Measurements from ENCODE around the gene POTEM.
"Not testable (repeated sequence)": the region's sequence is repeated elsewhere in the genome, so short reads cannot be mapped to it uniquely, and the experiment has no call there.

Gene POTEM

DNA sequence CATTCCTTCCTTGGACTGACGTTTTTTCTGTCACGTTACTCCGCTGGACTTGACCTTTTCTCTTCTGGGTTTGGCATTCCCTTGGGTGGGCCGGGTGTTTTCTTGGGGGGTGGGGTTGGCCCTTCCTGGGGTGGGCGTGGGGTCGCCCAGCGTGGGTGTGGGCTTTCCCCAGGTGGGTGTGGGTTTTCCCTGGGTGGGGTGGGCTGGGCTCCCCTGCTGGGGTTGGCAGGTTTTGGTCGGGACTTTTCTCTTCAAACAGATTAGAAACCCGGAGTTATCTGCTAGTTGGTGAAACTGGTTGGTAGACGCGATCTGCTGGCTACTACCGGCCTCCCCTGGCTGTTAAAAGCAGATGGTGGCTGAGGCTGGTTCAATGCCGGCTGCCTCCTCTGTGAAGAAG, at the start of gene POTEM:
TSS of gene POTEM (plus strand) at position 301 of the 400 bp plus-strand sequence. CDS start at position 353, 52 bp downstream.
- DNase-seq (ENCODE audit: low read depth) = not testable (repeated sequence)

GRCh38 chr14:18918345-18918744, 48.9 kb upstream of the POTEM start:
- DNase-seq (ENCODE audit: low read depth) = not testable (repeated sequence)

- DNase-seq (ENCODE audit: low read depth) = not testable (repeated sequence)
These were observed 47.2 kb upstream of the POTEM start for GRCh38 chr14:18920052-18920451.

DNA sequence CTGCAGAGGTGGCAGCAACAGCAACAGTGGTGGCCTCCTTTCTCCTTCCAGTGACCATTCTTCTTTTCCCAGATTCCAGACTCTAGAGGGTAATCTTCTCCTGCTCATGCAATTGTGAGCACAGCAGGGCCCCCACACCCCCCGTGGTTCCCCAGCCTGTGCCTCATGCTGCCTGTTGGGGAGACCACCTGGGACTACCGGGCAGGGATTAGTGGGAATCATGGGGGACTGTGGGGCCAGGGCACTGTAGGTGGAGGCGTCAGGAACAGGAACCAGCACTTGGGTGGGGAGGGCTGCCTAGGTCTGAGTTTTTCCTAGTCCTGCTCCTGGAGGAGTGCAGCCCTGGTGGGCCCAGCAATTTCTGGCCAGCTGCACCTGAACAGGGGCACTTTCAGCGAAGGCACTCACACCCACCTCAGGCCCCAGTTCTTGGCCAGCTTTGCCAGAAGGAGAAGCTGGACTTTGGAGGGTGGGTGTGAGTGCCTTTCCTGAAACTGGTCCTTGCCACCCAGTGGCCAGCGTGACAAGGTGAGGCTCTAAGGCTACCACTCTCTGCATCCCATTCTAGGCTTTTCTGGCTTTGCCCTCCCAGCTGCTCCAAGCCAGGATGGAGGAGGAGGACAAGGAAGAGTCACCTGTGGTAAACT, 46.1 kb upstream of the POTEM start:
- not testable (repeated sequence) for DNase-seq (ENCODE audit: low read depth)

DNA sequence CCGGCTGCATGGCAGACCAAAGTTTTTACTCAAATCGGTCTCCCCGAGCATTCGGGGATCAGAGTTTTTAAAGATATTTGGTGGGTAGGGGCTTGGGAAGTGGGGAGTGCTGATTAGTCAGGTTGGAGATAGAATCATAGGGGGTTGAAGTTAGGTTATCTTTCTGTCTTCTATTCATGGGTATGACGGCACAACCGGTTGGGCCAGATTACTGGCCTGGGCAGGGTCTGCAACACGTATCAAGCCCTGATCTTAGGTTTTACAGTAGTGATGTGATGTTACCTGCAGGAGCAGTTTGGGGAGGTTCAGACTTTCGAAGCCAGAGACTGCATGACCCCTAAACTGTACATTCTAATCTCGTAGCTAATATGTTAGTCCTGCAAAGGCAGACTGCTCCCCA, 30.4 kb upstream of the POTEM start:
- not testable (repeated sequence) for DNase-seq (ENCODE audit: low read depth)

DNA sequence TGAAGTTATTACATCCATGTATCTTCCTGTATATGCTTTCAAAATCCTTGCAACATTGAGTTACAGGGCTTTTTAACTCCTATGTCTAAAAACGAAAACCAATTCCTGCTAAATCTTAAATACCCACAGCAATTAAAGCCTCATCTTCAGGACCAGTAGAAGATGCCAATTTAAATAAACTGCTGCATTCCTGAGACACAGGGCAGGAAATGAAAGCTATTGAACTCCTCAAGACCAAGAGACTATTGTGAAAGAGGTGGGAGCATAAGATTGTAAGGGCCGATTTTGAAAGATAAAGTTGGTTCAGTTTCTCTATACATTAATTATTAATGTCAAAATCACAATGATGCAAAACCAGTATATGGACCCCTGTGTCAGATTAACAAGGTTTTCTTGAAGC, 28.5 kb upstream of the POTEM start:
- DNase-seq (ENCODE audit: low read depth) = not testable (repeated sequence)

DNA sequence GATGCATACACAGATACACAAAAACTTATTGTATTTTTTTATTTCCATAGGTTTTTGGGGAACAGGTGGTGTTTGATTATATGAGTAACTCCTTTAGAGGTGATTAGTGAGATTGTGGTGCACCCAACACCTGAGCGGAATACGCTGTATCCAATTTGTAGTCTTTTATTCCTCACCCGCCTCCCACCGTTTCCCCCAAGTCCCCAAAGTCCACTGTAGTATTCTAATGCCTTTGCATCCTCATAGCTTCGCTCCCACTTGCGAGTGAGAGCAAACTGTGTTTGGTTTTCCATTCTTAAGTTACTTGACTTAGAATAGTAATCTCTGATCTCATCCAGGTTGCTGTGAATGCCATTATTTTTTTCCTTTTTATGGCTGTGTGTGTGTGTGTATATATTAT, 17.3 kb upstream of the POTEM start:
- DNase-seq (ENCODE audit: low read depth) = not testable (repeated sequence)

- DNase-seq (ENCODE audit: low read depth) = not testable (repeated sequence)
These were observed 14.1 kb upstream of the POTEM start for GRCh38 chr14:18953085-18953484.

- not testable (repeated sequence) for DNase-seq (ENCODE audit: low read depth)
These were observed 11.4 kb upstream of the POTEM start for GRCh38 chr14:18955816-18956215.

DNA sequence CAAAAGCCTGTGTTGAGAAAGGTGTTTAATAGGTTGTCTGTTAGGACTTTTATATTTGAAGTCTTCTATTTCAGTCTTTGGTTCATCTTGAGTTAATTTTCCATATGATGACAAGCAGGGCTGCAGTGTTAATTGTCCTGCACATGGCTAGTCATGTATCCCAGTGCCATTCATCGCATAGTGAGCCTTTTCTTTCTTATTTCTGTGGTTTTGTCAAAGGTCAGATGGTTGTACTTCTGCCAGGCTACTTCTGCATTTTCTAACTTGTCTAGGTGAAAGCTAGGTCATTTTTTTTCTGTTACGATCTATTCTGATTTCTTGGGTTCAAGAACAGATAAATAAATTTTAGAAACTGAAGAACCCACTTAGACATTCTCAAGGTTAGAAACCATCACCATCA, 5.7 kb upstream of the POTEM start:
- not testable (repeated sequence) for DNase-seq (ENCODE audit: low read depth)

GRCh38 chr14:18962143-18962542, 5.1 kb upstream of the POTEM start:
- DNase-seq (ENCODE audit: low read depth) = not testable (repeated sequence)

GRCh38 chr14:18963276-18963675, 4.0 kb upstream of the POTEM start:
- DNase-seq (ENCODE audit: low read depth) = not testable (repeated sequence)

DNA sequence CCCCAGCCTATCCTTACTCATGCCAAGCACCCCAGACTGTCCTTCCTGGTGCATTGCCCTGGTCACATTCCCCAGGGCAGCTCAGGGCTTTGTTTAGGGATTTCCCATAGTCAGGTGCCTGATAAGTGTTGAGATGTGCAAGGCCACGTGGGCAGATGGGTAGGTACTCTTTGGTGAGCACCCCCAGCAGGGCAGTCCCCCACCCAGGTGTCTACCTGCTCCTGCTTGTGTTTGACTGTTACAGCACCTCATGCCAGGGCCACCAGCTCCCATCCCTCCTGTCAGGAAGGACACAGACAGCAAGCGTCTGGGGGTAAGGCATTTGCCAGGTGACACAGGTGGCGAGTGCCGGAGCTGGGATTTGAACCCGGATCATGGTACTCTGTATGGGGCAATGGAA, 2.4 kb upstream of the POTEM start:
- DNase-seq (ENCODE audit: low read depth) = not testable (repeated sequence)

DNA sequence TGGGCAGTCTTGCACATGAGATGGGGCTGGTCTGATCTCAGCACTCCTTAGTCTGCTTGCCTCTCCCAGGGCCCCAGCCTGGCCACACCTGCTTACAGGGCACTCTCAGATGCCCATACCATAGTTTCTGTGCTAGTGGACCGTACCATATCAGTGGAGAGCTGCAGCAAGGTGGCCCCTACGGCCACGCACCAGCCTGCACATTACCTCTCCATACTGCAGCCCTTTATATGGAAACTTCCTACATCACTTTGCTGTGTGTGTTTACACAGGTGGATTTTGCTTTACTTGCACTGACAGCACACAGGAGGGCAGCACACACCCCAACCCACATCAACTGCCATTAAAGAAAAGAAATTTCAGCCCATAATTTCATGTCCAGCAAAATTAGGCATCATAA, 35.3 kb downstream of the POTEM start:
- DNase-seq (ENCODE audit: low read depth) = not testable (repeated sequence)

GRCh38 chr14:19006490-19006889, 39.3 kb downstream of the POTEM start:
- DNase-seq (ENCODE audit: low read depth) = not testable (repeated sequence)

DNA sequence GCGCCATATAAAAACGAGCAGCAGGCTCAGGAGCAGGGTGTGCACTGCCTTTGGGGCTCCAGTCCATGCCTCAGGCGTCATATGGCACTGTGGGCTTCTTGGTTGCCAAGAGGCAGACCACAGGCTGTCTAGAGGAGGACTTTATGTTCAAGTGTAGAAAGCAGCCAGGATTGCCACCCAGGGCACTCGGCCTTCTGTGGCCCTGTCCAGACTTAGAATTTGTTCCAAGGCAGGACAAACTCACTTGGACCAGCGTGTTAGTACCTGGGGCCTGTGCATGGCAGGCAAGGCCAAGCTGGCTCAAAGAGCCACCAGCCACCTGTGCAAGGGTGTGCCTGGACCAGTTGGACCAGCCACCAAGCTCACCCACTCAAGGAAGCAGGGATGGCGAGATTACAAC, 40.4 kb downstream of the POTEM start:
- DNase-seq (ENCODE audit: low read depth) = not testable (repeated sequence)

DNA sequence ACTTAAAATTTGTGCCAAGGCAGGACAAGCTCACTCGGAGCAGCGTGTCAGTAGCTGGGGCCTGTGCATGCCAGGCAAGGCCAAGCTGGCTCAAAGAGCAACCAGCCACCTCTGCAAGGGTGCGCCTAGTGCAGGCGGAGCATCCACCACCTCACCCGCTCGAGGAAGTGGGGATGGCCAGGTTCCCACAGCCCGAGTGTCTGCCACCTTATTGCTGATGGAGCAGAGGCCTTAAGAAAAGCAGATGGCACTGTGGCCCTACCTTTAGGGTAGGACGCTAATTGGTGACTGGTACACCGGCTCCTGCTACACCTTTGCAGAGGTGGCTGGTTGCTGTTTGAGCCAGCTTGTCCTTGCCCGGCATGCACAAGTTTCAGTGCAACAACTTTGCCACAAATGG, 43.8 kb downstream of the POTEM start:
- DNase-seq (ENCODE audit: low read depth) = not testable (repeated sequence)

GRCh38 chr14:19011703-19012102, 44.5 kb downstream of the POTEM start:
- not testable (repeated sequence) for DNase-seq (ENCODE audit: low read depth)

DNA sequence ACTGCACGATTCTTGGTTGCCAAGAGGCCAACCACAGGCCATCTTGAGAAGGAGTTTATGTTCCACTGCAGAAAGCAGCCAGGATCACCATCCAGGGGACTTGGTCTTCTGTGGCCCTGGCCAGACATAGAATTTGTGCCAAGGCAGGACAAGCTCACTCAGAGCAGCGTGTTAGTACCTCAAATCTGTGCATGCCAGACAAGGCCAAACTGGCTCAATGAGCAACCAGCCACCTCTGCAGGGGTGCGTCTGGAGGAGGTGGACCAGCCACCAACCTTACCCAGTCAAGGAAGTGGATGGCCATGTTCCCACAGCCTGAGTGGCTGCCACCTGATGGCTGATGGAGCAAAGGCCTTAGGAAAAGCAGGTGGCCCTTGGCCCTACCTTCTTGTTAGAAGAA, 48.0 kb downstream of the POTEM start:
- DNase-seq (ENCODE audit: low read depth) = not testable (repeated sequence)

DNA sequence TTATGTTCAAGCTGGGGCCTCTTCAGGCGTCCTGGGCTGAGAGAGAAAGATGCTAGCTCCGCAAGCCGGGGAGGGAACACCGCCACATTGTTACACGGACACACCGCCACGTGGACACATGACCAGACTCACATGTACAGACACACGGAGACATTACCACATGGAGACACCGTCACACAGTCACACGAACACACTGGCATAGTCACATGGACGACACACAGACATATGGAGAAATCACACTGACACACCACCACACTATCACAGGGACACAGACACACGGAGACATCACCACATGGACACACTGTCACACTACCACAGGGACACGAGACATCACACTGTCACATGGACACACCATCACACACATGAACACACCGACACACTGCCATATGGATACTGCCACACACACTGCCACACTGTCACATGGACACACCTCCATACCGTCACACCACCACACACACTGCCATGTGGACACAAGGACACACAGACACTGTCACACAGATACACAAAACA, 57.9 kb downstream of the POTEM start:
- not testable (repeated sequence) for DNase-seq (ENCODE audit: low read depth)

- not testable (repeated sequence) for DNase-seq (ENCODE audit: low read depth)
These were observed 59.6 kb downstream of the POTEM start for GRCh38 chr14:19026649-19027351.

- not testable (repeated sequence) for DNase-seq (ENCODE audit: low read depth)
These were observed 60.7 kb downstream of the POTEM start for GRCh38 chr14:19027895-19028294.

GRCh38 chr14:19036811-19037382, 69.7 kb downstream of the POTEM start:
- DNase-seq (ENCODE audit: low read depth) = not testable (repeated sequence)

All from fibroblast of the conjunctiva (primary cell).